ENCODE data around the gene GPR37L1. TPM values are rescaled to one million over a fixed set of nuclear protein-coding genes. Genes with fewer than 3 reads are reported as not detected.
"Not testable (repeated sequence)": the region's sequence is repeated elsewhere in the genome, so short reads cannot be mapped to it uniquely, and the experiment has no call there.

The GPR37L1 gene
- total RNA-seq, 2 experiments from 2014 or later, result not detected

GRCh38 chr1:202090994-202091393 is 31.7 kb upstream of the GPR37L1 start:
- no peaks in the 10 kb centered on the region for H3K4me1 Mint-ChIP-seq
- H3K27ac Mint-ChIP-seq, result no peak overlapping the region
- H3K36me3 Mint-ChIP-seq (ENCODE audit: low read depth), result no peaks in the 10 kb centered on the region
- ChIA-PET CTCF (no interaction called here), POLR2A (no interaction called here)
- no peak for DNase-seq
- peaks cover 2% of the 10 kb centered on the region for H3K27me3 Mint-ChIP-seq
- no peak overlapping the region for H3K4me3 Mint-ChIP-seq
- no peaks in the 10 kb centered on the region for H3K9me3 Mint-ChIP-seq

DNA sequence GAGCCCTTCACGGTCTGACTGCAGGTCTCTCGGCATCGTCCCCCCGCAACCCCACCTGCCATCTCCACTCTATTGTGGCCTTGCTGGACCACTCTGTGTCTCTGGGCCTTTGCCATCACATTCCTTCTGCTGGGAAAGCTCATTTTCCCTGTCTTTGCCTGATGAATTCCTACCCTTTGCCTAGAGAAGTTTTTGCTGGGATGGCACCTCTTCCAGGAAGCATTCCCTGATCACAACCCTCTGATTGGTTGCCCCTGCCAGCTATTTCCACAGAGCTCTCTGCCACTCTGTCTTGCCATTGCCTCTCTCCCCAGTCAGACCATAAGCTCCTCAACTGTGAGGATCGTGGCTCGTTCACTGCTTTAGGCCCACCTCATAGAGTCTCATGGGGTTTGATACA is 28.9 kb upstream of the GPR37L1 start:
- DNase-seq, result no peak
- Mint-ChIP-seq H3K9me3 (no peaks in the 10 kb centered on the region), H3K4me1 (no peaks in the 10 kb centered on the region), H3K4me3 (no peak overlapping the region), H3K27me3 (peaks cover 2% of the 10 kb centered on the region), H3K36me3 (ENCODE audit: low read depth) (no peaks in the 10 kb centered on the region), H3K27ac (no peak overlapping the region)
- CTCF ChIA-PET, result no interaction called here
- POLR2A ChIA-PET, result no interaction called here

DNA sequence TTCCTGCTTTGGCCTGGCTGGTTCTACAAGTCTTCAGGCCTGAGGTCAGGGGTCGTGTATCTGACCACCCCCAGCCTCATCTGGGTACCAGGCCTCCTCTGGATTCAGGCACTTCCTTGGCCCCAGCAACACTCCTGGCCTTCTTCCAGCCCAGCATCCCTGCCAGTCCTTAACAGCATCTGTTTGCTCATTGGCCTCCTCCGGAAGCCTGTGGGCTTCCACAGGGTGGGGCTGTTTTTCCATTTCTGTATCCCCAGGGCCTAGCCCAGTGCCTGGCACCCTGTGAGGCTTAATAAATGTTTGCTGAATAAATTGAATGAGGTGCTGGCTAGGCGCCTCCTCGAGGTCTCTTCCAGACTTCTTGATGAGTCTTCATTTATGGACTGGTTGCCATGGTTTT is 21.5 kb upstream of the GPR37L1 start:
- no peak overlapping the region for H3K4me3 Mint-ChIP-seq
- ChIA-PET CTCF (interaction anchor here (1.1 kb wide), 1 partner anchor 37 kb away, joined by 3 read pairs; no protein-coding TSS in a partner anchor), POLR2A (no interaction called here)
- no peaks in the 10 kb centered on the region for H3K4me1 Mint-ChIP-seq
- H3K27me3 Mint-ChIP-seq, result no peaks in the 10 kb centered on the region
- no peaks in the 10 kb centered on the region for H3K36me3 Mint-ChIP-seq (ENCODE audit: low read depth)
- no peaks in the 10 kb centered on the region for H3K9me3 Mint-ChIP-seq
- DNase-seq, result no peak
- H3K27ac Mint-ChIP-seq, result no peak overlapping the region

DNA sequence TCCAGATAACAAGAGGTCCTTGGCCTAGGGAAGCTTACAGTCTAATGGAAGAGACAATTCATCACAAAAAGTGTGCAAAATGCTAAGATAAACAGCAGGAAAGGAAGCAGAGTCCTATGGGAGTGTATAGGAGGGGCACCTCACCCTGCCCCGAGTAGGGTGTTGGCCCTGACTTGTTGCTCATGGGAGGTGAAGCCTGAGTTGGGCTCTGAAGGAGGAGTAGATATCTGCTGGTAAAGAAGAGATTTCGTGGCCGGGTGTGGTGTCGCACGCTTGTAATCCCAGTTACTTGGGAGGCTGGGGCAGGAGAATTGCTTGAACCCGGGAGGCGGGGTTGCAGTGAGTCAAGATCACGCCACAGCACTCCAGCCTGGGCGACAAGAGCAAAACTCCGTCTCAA is 18.6 kb upstream of the GPR37L1 start:
- ChIA-PET POLR2A (no interaction called here), CTCF (no interaction called here)
- H3K4me1 Mint-ChIP-seq, result no peaks in the 10 kb centered on the region

DNA sequence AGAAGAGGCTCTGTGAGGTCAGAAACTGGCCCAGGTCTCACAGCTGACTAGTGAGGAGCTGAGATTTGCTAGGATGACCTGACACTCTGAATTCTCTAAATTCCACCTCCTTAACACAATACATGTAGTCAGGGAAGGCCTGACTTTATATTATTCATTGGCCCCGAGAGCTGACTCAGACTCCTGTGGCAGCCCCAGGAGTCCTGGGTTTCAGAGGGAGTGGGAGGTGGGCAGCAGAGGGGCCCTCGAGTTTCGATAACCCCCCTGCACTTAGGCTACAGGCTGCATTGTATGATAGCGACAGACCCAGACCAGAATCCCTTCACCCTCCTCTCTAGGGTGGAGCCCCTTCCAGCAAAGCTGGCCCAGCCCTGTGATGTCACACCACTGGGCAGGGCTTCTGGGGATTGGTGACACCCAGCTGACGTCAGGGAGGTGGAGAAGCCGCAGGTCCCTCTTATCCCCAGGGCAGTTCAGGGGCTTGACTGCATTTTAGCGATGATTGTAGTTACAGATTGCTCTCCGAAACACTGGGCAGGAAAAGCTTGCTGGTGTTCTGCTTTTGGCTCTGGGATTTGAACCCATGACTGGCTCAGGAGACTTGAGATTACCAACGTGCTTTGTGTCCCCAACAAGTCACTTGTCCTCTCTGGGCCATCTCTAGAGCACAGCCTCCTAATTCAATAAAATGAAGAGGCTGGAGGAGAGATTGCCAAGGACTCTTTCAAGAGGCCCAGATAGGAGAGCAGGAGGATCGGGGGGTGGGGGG is 17.0 kb upstream of the GPR37L1 start:
- CTCF ChIA-PET, result no interaction called here
- H3K36me3 Mint-ChIP-seq (ENCODE audit: low read depth), result no peaks in the 10 kb centered on the region

More for the DNA sequence above, 18.6 kb upstream of the GPR37L1 start:
- DNase-seq, result no peak
- Mint-ChIP-seq H3K27ac (no peak overlapping the region), H3K36me3 (ENCODE audit: low read depth) (no peaks in the 10 kb centered on the region), H3K27me3 (no peaks in the 10 kb centered on the region), H3K4me3 (no peak overlapping the region), H3K9me3 (no peaks in the 10 kb centered on the region)

GRCh38 chr1:202106340-202107254 is 16.1 kb upstream of the GPR37L1 start:
- Mint-ChIP-seq H3K4me1 (no peaks in the 10 kb centered on the region), H3K27ac (no peak overlapping the region), H3K36me3 (ENCODE audit: low read depth) (no peaks in the 10 kb centered on the region), H3K27me3 (no peaks in the 10 kb centered on the region), H3K9me3 (no peaks in the 10 kb centered on the region), H3K4me3 (no peak overlapping the region)
- POLR2A ChIA-PET, result no interaction called here
- CTCF ChIA-PET, result no interaction called here
- no peak for DNase-seq

More for the DNA sequence above, 17.0 kb upstream of the GPR37L1 start:
- H3K4me1 Mint-ChIP-seq, result no peaks in the 10 kb centered on the region
- H3K27me3 Mint-ChIP-seq, result no peaks in the 10 kb centered on the region
- POLR2A ChIA-PET, result no interaction called here
- no peak overlapping the region for H3K4me3 Mint-ChIP-seq
- H3K27ac Mint-ChIP-seq, result no peak overlapping the region
- no peaks in the 10 kb centered on the region for H3K9me3 Mint-ChIP-seq
- no peak for DNase-seq

DNA sequence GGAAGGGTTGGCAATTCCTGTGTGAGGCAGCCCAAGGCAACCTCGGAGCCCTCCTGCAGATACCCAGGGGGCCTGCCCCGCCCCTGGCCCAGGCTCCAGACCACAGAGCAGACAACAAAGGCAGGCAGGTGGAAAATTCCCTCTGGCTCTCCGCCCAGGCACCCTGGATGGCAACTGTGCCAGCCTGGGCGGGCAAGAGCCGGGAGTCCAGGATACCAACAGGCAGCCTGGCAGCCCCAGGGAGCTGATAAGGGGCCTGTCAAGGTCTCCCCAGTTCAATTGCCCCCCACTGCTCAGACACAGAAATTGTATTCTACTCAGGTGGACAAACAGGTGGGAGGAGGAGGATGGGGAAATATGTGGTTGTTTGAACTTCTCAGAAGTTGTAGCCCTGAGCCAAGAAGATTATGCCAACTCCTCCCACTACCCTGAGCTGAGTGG is 15.4 kb upstream of the GPR37L1 start:
- Mint-ChIP-seq H3K27ac (no peak overlapping the region), H3K36me3 (ENCODE audit: low read depth) (no peaks in the 10 kb centered on the region), H3K4me3 (no peak overlapping the region), H3K27me3 (no peaks in the 10 kb centered on the region), H3K4me1 (no peaks in the 10 kb centered on the region), H3K9me3 (no peaks in the 10 kb centered on the region)
- no peak for DNase-seq
- POLR2A ChIA-PET, result no interaction called here
- CTCF ChIA-PET, result no interaction called here

DNA sequence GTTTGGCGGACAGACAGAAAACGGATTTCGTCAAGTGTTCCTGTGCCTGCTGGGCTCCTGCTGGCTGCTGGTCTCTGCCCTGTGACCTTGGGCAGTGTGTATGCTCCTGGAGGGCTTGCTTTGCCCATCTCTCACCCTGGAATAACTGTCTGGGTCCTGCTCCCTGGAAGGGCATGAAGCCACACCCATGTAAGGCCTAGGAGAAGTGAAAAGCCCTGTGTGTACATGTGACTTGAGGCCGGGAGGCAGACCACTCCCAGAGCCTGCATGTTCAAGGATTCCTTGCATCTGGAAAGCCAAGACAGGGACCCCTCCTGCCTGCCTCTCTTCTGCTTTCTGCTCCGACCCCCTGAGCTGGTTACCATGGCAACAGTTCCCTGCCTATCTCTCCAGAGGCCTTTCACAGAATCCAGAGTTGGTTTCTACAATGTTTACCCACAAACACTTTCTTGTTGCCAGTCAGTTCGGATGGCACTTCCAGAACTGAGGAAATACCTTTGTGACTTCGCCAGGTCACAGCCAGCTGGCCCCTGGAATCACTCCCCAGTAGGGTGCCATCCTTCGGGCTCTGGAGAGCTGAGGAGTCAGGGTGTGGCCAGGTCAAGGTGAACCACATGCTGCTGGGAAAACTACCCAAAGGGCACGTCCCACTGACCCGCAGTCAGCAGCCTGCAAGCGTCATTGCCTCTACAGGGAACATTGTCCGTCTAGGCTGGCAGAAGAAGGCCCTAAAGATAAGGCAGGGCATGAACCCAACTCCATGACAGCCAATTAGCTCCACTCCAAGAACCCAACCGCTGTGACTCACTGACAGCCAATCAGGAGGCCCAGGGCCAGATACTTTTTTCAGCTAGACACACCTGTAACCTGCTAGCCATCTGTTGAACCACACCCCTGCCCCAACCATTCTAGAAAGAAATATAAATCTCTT is 14.7 kb upstream of the GPR37L1 start:
- Mint-ChIP-seq H3K4me1 (no peaks in the 10 kb centered on the region), H3K27me3 (no peaks in the 10 kb centered on the region), H3K36me3 (ENCODE audit: low read depth) (no peaks in the 10 kb centered on the region), H3K4me3 (no peak overlapping the region), H3K9me3 (no peaks in the 10 kb centered on the region), H3K27ac (no peak overlapping the region)
- DNase-seq, result no peak
- ChIA-PET CTCF (interaction anchor here (1.1 kb wide), 1 partner anchor 21 kb away, joined by 3 read pairs; no protein-coding TSS in a partner anchor), POLR2A (interaction anchor here (0.6 kb wide), 1 partner anchor 476 kb away, joined by 3 read pairs; no protein-coding TSS in a partner anchor)

DNA sequence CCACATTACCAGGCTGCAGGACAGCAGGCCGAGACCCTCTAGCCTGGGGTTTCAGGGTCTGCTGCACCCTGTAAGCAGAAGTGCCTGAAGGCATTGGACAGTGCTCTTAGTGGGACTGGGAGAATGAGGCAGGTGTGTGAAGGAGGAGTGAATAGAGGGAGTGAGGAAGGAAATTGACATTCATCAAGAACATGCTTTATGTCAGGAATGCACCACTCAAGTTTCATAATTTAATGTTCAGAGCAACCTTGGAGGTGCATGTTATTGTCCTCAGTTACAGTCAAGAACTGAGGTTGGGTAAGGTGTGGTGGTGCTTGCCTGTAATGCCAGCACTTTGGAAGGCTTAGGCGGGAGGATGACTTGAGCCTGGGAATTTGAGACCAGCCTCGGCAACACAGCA is 11.7 kb upstream of the GPR37L1 start:
- H3K9me3 Mint-ChIP-seq, result no peaks in the 10 kb centered on the region
- no peak for DNase-seq
- no peaks in the 10 kb centered on the region for H3K4me1 Mint-ChIP-seq
- no peaks in the 10 kb centered on the region for H3K36me3 Mint-ChIP-seq (ENCODE audit: low read depth)
- CTCF ChIA-PET, result no interaction called here
- no peaks in the 10 kb centered on the region for H3K27me3 Mint-ChIP-seq
- POLR2A ChIA-PET, result interaction anchor here (0.7 kb wide), 1 partner anchor 58 kb away, joined by 3 read pairs; no protein-coding TSS in a partner anchor
- H3K4me3 Mint-ChIP-seq, result no peak overlapping the region
- H3K27ac Mint-ChIP-seq, result no peak overlapping the region

DNA sequence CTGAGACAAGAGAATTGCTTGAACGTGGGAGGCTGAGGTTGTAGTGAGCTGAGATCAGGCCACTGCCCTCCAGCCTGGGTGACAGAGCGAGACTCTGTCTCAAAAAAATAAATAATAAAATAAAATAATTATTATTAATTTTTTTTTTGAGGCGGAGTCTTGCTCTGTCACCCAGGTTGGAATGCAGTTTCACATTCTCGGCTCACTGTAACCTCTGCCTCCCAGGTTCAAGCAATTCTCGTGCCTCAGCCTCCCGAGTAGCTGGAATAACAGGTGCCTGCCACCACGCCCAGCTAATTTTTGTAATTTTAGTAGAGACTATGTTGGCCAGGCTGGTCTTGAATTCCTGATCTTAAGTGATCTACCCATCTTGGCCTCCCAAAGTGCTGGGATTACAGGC is 11.1 kb upstream of the GPR37L1 start:
- H3K27me3 Mint-ChIP-seq; H3K27ac Mint-ChIP-seq; H3K9me3 Mint-ChIP-seq; DNase-seq; H3K36me3 Mint-ChIP-seq (ENCODE audit: low read depth); H3K4me3 Mint-ChIP-seq; H3K4me1 Mint-ChIP-seq; CTCF ChIA-PET: not testable (repeated sequence)
- POLR2A ChIA-PET, result interaction anchor here (0.7 kb wide), 1 partner anchor 58 kb away, joined by 3 read pairs; no protein-coding TSS in a partner anchor

DNA sequence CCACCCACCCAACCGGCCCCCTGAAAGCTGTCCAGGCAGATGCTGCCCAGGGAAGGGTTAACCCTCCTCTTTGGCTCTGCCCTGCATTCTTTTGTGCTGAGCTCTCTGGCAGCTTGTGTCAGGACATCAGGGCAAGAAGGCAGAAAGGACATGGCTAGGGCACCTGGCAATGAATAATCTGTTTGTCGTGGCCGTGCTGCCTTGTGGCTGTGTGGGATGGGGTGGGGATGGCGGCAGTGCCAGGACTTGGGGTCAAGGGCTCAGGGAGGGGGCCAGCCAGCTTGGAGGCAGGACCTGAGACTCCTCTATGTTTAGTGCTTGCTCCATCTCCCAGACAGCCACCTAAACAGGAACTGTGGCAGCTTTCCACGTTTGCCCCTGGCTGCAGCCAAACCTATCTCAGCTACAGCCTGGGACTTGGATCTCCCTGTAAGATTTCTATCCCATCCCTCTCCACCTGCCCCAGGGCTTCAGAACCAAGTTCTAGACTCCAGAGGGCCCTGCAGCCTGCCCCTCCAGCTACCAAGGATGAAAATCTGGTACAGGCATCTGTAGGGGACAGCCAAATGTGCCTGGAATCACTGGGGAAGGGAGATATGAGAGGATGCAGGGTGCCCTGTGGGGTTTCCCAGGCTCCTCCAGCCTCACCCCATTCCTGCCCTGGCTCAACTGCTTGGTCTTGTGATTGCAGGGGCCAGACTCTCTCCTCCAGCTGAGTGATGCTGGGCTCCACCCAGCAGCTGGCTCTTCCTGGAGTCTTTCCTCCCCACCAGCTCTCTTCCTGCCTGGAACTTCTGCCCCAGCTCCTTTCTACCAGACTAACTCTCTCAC is 9.6 kb upstream of the GPR37L1 start:
- Mint-ChIP-seq H3K36me3 (ENCODE audit: low read depth) (no peaks in the 10 kb centered on the region), H3K27ac (no peak overlapping the region), H3K4me3 (no peak overlapping the region), H3K27me3 (no peaks in the 10 kb centered on the region), H3K4me1 (no peaks in the 10 kb centered on the region), H3K9me3 (no peaks in the 10 kb centered on the region)
- ChIA-PET POLR2A (no interaction called here), CTCF (interaction anchor here (0.5 to 0.6 kb wide), 4 partner anchors 102 to 337 kb away, joined by 3 to 4 read pairs (median 3); no protein-coding TSS in a partner anchor)
- DNase-seq, result no peak
